SJSA1 (cell line): Measurements from ENCODE around the gene ABHD17A. TPM values are rescaled to one million over a fixed set of nuclear protein-coding genes. Genes with fewer than 3 reads are reported as not detected.

Experiments
- DNase-seq, 2 experiments: peaks; one replicate each; pipeline ENCODE4 v3.0.0-alpha.2; 2015 to 2020; ENCODE audit warnings: low spot score in 2 of 2, low read depth in 1 of 2
- H3K27ac ChIP-seq: fragments of 250-450 bp; sonication (Bioruptor Pico); 2 replicates; pipeline ENCODE4 v1.5.1; 2020; ENCODE audit warnings: mild to moderate bottlenecking, moderate library complexity
- H3K27me3 ChIP-seq: fragments of 250-450 bp; sonication (Bioruptor Pico); replicated peaks from 2 replicates; pipeline ENCODE4 v1.5.1; 2020; ENCODE audit warnings: mild to moderate bottlenecking, moderate library complexity
- H3K36me3 ChIP-seq: fragments of 250-450 bp; sonication (Bioruptor Pico); 2 replicates; pipeline ENCODE4 v1.5.1; 2020; ENCODE audit warnings: mild to moderate bottlenecking
- H3K4me1 ChIP-seq: fragments of 250-450 bp; sonication (Bioruptor Pico); replicated peaks from 2 replicates; pipeline ENCODE4 v1.6.1; 2021; ENCODE audit warnings: mild to moderate bottlenecking
- H3K4me3 ChIP-seq: fragments of 250-450 bp; sonication (Bioruptor Pico); 2 replicates; pipeline ENCODE4 v1.5.1; 2020; ENCODE audit warnings: mild to moderate bottlenecking
- H3K9me3 ChIP-seq: fragments of 250-450 bp; sonication (Bioruptor Pico); replicated peaks from 2 replicates; pipeline ENCODE4 v1.5.1; 2020; ENCODE audit warnings: mild to moderate bottlenecking
- total RNA-seq: library from RNA; depleted of rRNA; stranded (reverse); fragments of >200 nt; shearing (Covaris generic); gene quantifications from 2 replicates; pipeline ENCODE4 v1.2.3, GENCODE V29; 2014

Gene ABHD17A
- total RNA-seq, 1 experiment from 2014 or later, result 101 TPM

DNA sequence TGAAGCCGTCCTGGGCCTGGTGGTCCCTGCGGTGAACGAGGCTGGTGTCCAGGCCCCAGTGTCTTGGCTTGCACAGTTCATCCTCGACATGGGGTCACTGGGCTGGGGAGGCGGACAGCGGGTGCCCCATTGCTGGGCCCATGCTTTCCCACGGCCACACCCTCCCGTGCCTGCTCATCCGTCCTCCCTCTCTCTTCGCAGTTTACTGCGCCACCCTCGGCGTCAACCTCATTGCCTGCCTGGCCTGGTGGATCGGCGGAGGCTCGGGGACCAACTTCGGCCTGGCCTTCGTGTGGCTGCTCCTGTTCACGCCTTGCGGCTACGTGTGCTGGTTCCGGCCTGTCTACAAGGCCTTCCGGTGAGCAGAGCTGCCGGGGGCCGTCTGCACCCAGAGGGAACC is 32.6 kb upstream of the ABHD17A start:
- Histone ChIP-seq H3K36me3 (peaks cover 51% of the 10 kb centered on the region), H3K27me3 (no peaks in the 10 kb centered on the region), H3K4me3 (no peak overlapping the region), H3K27ac (no peak overlapping the region), H3K4me1 (no peaks in the 10 kb centered on the region), H3K9me3 (no peaks in the 10 kb centered on the region)
- DNase-seq, result no peak

DNA sequence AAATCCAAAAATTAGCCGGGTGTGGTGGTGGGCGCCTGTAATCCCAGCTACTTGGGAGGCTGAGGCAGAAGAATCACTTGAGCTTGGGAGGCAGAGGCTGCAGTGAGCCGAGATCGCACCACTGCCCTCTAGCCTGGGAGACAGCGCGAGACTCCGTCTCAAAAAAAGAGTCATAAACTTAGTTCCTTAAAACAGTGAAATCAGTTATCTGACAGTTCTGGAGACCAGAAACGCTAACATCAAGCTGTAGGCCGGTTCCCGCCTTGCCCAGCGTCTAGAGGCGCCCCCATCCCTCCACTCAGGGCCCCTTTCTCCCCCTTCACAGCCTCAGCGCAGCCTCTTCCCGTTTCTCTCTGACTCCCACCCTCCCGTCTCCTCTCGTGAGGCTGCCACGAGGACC is 31.9 kb upstream of the ABHD17A start:
- H3K27ac ChIP-seq, result no peak overlapping the region
- H3K27me3 ChIP-seq, result no peaks in the 10 kb centered on the region
- H3K36me3 ChIP-seq, result peaks cover 54% of the 10 kb centered on the region
- H3K4me3 ChIP-seq, result no peak overlapping the region
- no peaks in the 10 kb centered on the region for H3K9me3 ChIP-seq
- no peak for DNase-seq
- H3K4me1 ChIP-seq, result no peaks in the 10 kb centered on the region

DNA sequence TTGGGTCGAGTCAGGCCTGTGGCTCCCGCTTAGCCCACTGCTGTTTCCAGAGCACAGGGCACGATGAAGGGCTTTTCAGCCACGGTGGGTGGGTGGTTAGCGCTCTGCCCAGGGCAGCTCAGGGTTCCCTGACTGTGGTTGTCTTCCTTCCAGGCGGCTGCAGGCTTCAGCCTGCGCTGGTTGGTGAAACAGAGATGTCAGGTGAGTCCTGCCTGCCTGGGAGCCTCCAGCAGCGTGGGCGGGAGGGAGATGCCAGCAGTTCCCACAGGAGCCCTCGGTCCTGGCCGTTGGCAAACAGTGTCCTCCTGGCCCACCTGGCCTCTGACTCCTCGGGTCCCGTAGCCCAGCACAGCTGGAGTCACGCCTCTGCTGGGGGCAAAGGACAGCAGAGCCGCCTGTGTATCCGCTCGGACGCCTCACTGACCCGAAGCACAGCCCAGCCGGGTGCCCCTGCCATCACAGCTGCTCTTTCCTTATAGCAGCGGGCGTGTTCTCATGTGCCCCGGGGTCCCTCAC is 29.6 kb upstream of the ABHD17A start:
- H3K4me3 ChIP-seq, result no peak overlapping the region
- no peaks in the 10 kb centered on the region for H3K9me3 ChIP-seq
- peaks cover 44% of the 10 kb centered on the region for H3K36me3 ChIP-seq
- H3K4me1 ChIP-seq, result no peaks in the 10 kb centered on the region
- no peak overlapping the region for H3K27ac ChIP-seq
- no peaks in the 10 kb centered on the region for H3K27me3 ChIP-seq
- DNase-seq, result no peak

DNA sequence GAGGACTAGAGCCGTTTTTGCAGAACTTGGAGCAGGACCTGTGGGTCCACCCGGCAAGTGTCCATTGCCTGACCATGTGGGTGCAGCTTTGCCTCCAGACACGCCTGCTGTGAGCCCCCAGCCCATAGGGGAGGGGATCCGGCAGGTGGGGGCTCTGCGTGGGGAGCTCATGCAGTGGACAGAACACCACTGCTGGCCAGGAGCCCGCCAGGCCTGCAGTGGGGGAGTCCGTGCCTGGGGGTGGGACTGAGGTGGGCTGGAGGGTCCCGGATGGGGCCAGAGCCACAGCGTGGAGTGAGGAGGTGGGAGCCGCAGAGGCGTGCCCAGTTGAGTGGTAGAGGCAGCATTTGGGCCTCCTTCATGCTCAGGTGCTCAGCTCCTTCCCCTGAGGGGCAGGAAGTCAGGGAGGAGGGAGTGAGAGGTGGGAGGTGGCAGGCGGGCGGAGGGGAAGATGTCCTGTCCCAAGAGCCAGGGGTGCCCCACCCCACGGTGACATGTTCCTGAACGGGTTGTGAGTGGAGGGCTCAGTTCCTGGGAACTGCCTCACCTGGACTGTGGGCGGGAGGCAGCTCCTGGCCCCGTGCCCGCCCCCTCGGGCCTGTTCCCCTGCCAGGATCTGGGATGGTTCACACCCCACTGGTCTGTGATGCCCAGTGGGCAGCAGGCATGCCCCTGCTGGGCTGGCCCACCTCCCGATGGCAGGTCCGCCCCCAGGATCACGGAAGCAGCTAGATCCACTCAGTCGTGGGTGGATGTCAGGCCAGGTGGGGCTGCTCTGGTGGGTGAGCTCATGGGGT is 28.7 kb upstream of the ABHD17A start:
- no peak for DNase-seq
- Histone ChIP-seq H3K9me3 (no peaks in the 10 kb centered on the region), H3K4me3 (no peak overlapping the region), H3K27ac (no peak overlapping the region), H3K27me3 (no peaks in the 10 kb centered on the region), H3K4me1 (no peaks in the 10 kb centered on the region), H3K36me3 (peaks cover 40% of the 10 kb centered on the region)

DNA sequence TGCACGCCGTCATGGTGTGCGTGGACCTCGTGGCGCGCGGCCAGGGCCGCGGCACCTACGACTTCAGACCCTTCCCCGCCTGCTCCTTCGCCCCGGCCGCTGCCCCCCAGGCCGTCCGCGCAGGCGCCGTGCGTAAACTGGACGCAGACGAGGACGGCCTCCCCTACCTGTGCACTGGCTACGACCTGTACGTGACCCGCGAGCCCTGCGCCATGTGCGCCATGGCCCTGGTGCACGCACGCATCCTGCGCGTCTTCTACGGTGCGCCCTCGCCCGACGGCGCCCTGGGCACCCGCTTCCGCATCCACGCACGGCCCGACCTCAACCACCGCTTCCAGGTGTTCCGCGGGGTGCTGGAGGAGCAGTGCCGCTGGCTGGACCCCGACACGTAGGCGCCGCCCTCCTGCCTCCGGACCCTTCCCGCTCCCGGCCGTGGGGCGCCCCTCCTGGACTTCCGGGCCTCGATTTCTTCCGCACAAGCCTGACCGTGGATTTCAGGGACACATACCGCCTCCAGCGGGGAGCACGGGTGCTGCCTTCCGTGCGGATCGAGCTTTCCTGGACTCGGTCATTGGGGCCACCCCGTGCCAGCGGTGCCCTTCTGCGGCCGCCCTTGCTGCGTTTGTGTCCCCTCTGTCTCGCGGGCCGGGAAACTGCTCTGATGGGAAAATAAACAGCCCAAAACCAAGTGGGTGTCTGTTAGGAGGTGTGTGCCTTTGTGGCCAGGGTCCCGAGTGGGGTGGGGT is 27.6 kb upstream of the ABHD17A start:
- Histone ChIP-seq H3K4me1 (no peaks in the 10 kb centered on the region), H3K27ac (no peak overlapping the region)
- no peak for DNase-seq

DNA sequence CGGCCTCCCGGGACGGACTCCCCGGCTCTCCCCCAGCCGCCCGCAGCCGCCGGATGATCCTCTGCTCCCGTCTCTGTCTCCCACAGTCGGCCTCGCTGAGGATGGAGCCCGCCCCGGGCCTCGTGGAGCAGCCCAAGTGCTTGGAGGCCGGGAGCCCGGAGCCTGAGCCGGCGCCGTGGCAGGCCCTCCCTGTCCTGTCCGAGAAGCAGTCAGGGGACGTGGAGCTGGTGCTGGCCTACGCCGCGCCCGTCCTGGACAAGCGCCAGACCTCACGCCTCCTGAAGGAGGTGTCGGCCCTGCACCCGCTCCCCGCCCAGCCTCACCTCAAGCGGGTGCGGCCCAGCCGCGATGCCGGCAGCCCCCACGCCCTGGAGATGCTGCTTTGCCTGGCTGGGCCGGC is 26.7 kb upstream of the ABHD17A start:
- no peaks in the 10 kb centered on the region for H3K27me3 ChIP-seq
- H3K4me1 ChIP-seq, result no peaks in the 10 kb centered on the region
- no peak for DNase-seq
- peaks cover 35% of the 10 kb centered on the region for H3K36me3 ChIP-seq
- no peaks in the 10 kb centered on the region for H3K9me3 ChIP-seq
- no peak overlapping the region for H3K4me3 ChIP-seq
- H3K27ac ChIP-seq, result no peak overlapping the region

More for the DNA sequence above, 27.6 kb upstream of the ABHD17A start:
- Histone ChIP-seq H3K27me3 (no peaks in the 10 kb centered on the region), H3K4me3 (no peak overlapping the region), H3K9me3 (no peaks in the 10 kb centered on the region), H3K36me3 (peaks cover 39% of the 10 kb centered on the region)

DNA sequence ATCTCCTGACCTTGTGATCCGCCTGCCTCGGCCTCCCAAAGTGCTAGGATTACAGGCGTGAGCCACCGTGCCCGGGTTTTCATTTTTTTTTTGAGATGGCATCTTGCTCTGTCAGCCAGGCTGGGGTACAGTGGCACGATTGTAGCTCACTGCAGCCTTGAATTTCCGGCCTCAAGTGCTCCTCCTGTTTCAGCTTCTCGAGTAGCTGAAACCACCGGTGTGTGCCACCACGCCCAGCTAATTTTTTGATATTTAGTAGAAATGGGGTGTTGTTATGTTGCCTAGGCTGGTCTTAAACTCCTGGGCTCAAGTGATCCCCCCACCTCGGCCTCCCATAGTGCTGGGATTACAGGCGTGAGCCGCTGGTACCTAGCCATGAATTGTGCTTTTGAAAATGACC is 25.8 kb upstream of the ABHD17A start:
- no peak overlapping the region for H3K27ac ChIP-seq
- DNase-seq, result no peak
- H3K27me3 ChIP-seq, result no peaks in the 10 kb centered on the region

DNA sequence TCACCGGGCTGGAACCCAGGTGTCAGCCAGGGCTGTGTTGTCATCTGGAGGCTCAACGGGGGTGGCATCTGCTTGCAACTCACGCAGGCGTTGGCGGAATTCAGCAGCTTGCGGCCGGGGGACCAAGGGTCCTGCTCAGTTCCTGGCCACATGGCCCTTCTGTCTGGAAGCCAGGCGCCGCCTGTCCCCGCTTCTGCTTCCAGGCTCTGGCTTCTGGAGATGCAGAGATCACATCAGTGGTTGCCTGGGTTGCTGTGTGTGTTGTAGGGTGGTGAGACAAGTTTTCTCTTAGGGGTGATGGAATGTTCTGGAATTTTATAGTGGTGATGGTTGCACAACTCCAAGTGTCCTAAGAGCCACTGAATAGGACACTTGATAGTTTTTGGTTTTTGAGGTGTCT is 24.9 kb upstream of the ABHD17A start:
- peaks cover 7% of the 10 kb centered on the region for H3K4me1 ChIP-seq
- no peaks in the 10 kb centered on the region for H3K9me3 ChIP-seq
- DNase-seq, result no peak
- H3K36me3 ChIP-seq, result peaks cover 44% of the 10 kb centered on the region
- no peak overlapping the region for H3K4me3 ChIP-seq
- no peak overlapping the region for H3K27ac ChIP-seq
- no peaks in the 10 kb centered on the region for H3K27me3 ChIP-seq

More for the DNA sequence above, 25.8 kb upstream of the ABHD17A start:
- Histone ChIP-seq H3K36me3 (peaks cover 36% of the 10 kb centered on the region), H3K4me1 (peaks cover under 1% of the 10 kb centered on the region), H3K9me3 (no peaks in the 10 kb centered on the region), H3K4me3 (no peak overlapping the region)

DNA sequence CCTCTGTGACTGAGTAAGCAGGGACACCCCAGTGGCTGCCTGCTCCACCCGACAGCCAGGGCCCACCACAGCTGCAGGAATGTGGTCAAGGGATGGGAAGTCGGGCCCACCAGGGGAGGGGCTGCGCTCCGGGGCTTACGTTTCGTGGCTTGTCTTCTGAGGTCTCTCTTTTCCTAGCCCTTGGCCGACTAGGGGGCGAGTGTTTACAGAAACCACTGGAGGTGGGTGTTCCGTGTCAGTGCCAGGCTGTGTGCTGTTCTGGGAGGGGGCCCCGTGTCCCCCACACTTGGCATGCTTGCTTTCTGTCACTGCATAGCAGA is 24.4 kb upstream of the ABHD17A start:
- Histone ChIP-seq H3K4me3 (no peak overlapping the region), H3K36me3 (peaks cover 44% of the 10 kb centered on the region), H3K27ac (no peak overlapping the region), H3K4me1 (peaks cover 7% of the 10 kb centered on the region), H3K27me3 (no peaks in the 10 kb centered on the region), H3K9me3 (no peaks in the 10 kb centered on the region)
- no peak for DNase-seq

DNA sequence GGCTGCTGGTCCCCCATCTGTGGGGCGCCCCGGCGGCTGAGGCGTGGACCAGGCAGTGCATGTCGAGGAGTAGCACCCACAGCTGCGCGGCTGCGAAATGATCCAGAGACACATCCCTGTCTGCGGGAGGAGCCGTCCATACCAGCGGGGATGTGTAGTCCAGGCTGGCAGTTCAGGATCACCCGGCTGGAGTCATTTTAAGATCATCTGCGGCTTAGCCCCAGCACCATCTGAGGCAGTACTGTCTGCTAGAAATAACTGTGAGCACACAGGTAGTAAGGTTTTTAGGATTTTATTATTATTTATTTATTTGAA is 23.0 kb upstream of the ABHD17A start:
- no peaks in the 10 kb centered on the region for H3K27me3 ChIP-seq
- no peaks in the 10 kb centered on the region for H3K9me3 ChIP-seq
- DNase-seq, result no peak
- H3K27ac ChIP-seq, result no peak overlapping the region
- H3K4me1 ChIP-seq, result peaks cover 7% of the 10 kb centered on the region
- H3K36me3 ChIP-seq, result peaks cover 35% of the 10 kb centered on the region
- H3K4me3 ChIP-seq, result no peak overlapping the region

DNA sequence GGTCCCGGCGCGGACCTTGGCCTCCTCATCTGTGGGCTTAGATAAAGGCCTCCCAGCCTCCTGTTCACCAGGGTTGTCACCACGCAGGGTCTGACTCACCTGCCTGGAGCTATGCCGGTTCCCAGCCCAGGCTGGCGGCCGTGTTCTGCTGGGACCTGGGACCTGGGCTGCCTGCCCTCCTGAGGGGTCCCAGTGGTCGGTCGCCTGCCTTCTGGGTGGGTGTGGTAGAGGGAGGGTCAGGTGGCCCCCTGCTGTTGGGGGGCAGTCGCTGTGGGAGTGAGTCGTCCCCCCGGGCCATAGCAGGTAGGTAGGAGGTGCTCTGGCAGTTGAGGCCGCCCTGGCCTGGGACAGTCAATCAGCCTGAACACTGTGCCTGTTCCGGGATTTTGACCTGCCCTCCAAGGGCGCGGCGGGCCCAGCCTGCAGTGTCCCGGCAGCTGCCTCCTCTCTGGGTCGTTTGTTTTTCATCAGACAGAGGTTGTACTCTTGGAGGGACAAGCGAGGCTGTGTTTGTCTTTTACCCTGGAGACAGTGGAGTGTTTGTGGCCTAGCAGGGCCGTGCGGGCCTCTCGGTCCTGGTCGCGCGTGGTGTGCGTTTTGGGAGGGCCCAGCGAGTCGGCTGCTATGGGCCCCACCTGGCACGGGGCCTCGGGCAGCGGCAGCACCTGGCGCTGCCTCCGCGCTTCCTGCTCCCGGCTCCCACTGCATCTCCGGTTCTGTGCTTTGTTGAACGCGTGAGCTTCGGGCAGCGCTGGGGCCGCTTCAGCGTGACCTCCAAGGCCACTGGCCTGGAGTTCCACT is 22.5 kb upstream of the ABHD17A start:
- DNase-seq, result no peak
- Histone ChIP-seq H3K27me3 (no peaks in the 10 kb centered on the region), H3K27ac (no peak overlapping the region), H3K36me3 (peaks cover 29% of the 10 kb centered on the region), H3K4me3 (no peak overlapping the region), H3K9me3 (no peaks in the 10 kb centered on the region), H3K4me1 (peaks cover 7% of the 10 kb centered on the region)

DNA sequence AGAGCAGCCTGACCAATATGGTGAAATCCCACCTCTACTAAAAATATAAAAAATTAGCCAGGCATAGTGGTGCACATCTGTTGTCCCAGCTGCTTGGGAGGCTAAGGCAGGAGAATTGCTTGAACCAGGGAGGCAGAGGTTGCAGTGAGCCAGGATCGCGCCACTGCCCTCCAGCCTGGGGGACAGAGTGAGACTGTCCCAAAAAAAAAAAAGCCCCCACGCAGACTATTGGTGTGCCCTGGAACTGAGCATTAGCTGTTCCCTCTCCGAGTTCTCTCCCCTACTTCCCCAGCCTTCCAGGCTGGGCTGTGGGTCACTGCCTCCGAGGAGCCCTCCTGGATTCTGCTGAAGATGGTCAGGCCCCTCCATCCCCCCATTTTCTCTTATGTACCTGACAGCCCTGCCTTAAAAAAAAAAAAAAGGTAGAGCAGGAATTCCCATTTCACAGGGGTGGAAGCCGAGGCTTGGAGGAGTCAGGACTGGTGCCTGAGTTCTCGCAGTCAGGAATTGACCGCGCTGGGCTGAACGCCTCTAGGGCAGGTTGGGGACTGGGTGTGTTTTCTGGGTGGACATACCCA is 21.8 kb upstream of the ABHD17A start:
- peaks cover 22% of the 10 kb centered on the region for H3K36me3 ChIP-seq
- no peak overlapping the region for H3K4me3 ChIP-seq
- no peaks in the 10 kb centered on the region for H3K27me3 ChIP-seq
- H3K27ac ChIP-seq, result no peak overlapping the region
- no peak for DNase-seq
- H3K9me3 ChIP-seq, result no peaks in the 10 kb centered on the region
- H3K4me1 ChIP-seq, result peaks cover 7% of the 10 kb centered on the region

DNA sequence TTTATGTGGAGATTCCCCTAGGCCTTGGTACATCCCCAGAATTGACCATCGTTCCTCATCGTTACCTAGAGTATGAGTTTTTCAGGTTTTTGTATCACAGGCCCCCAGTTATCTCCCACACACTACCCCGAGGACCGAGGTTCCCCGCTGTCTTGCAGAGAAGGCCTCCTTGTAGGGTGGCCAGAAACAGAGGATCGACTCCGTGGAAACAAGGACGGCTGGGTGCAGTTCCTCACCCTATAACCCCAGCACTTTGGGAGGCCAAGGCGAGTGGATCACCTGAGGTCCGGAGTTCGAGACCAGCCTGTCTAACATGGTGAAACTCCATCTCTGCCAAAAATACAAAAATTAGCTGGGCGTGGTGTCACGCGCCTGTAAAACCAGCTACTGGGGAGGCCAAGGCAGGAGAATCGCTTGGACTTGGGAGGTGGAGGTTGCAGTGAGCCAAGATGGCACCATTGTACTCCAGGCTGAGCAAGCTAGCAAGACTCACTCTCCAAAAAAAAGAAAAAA is 20.6 kb upstream of the ABHD17A start:
- H3K4me1 ChIP-seq, result peaks cover 7% of the 10 kb centered on the region
- peak overlapping the region; percentile 83 for H3K4me3 ChIP-seq
- H3K27ac ChIP-seq, result peak overlapping the region; percentile 49
- no peaks in the 10 kb centered on the region for H3K27me3 ChIP-seq
- H3K36me3 ChIP-seq, result peaks cover 19% of the 10 kb centered on the region
- no peak for DNase-seq
- no peaks in the 10 kb centered on the region for H3K9me3 ChIP-seq
